ENCODE measurements around the gene AK2. TPM values are rescaled to one million over a fixed set of nuclear protein-coding genes. Genes with fewer than 3 reads are reported as not detected.

AK2 gene
- total RNA-seq, 1 experiment from 2014 or later: 263 TPM

GRCh38 chr1:32972814-32973428 lies 63.8 kb downstream of the AK2 start:
- peak; percentile 65 for DNase-seq (ENCODE audit: low read depth)

DNA sequence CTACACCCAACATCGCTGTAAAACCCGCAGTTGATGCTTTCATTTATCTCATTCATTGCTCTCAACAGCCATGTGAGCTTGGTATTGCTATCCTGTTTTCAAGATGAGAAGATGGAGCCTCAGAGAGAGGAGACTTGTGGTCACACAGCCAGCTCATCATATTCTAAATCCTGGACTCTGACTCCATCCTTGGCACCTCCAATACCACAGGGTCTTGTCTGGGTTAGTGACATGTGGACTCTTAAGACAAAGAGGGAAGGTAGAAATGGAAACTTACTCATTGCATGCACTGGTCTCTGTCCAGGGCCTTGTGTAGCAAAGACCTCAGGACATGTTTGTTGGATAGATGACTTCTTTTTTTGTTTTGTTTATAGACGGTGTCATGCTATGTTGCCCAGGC lies 65.1 kb downstream of the AK2 start:
- DNase-seq (ENCODE audit: low read depth): no peak

- DNase-seq (ENCODE audit: low read depth): no peak
Observed at GRCh38 chr1:32971156-32971555, 65.5 kb downstream of the AK2 start.

DNA sequence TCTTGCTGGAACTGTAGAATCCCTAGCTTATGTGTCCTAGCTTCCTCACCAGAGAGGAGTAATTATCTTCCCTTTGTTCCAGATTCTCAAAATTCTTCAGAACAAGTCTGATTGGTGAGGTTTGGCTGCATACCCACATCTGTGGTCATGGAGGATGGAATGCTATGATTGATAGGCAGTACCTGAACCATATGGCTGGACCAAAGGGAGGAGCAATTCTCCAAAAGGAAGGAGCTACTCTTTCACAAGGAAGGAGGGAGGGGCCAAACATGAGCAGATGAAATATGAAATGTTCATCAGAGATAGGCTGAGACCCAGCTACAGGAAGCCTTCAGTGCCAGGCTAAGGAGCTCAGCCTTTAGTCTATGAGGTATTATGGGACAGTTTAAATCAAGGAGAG lies 67.1 kb downstream of the AK2 start:
- DNase-seq (ENCODE audit: low read depth): peak; percentile 24

- DNase-seq (ENCODE audit: low read depth): peak; percentile 17
Observed at GRCh38 chr1:32967888-32968568, 68.7 kb downstream of the AK2 start.

DNA sequence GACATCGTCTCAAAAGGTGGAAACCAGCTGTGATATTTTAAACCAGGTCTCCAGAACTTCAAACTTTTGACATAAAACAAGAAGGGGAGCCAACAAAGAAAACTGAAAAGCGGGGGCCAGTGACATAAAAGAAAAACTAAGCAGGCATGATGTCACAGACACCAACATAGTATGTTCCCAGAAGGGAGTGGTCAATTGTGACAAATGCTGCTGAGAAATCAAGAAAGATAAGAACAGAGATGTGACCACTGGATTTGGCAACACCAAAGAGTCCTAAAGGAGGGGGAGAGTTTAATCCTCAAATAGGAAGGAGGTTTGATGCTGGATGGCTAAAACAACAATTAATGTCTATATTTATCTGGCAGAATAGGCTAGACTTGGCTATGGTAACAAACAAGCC lies 69.8 kb downstream of the AK2 start:
- no peak for DNase-seq (ENCODE audit: low read depth)

- DNase-seq (ENCODE audit: low read depth): no peak
Observed at GRCh38 chr1:32965251-32965747, 71.4 kb downstream of the AK2 start.

DNA sequence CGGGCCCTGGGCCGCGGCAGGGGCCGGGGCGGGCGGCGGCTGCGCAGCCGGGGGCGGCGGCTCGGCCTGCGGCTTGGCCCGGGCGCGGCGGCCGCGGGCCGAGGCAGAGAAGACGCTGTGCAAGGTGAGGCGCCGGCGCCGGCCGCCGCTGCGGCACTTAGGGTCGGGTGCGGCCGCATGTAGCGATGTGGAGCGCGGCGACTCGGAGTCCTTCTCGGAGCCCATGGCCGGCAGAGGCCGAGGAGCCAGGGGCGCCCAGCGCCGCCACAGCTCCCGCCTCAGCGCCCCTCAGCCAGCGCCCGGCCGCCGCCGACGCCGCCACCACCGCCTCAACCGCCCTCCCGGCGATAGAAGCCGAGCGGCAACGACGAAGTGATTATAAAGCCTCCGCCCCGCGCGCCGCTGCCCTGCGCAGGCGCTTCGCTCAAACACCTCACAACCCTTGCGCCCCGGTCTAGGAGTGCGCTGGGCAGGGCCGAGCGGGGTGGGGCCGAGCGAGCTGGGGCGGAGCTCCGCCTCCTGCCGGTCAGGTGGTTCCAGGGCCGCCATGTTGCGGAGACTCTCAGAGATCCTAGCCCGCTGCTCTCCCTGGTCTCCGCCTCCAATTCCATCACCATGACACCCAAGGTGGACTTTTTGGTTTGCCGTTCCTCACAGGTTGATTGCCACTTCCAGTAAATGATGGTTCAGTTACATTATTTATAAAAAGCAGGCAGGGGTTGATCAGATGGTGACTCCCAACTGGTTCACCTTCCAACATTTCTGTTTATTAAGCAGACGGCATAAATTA lies 72.0 kb downstream of the AK2 start, which contains the start of gene RNF19B:
Gene RNF19B, minus strand, starts transcription at position 349 of the 790 bp plus-strand sequence. Its CDS starts 124 bp downstream, at position 225.
- peak; percentile 92 for DNase-seq (ENCODE audit: low read depth)

GRCh38 chr1:32963746-32964460 lies 72.8 kb downstream of the AK2 start:
- DNase-seq (ENCODE audit: low read depth): peak; percentile 73

- peak; percentile 60 for DNase-seq (ENCODE audit: low read depth)
Observed at GRCh38 chr1:32962248-32962896, 74.3 kb downstream of the AK2 start.

- DNase-seq (ENCODE audit: low read depth): no peak
Observed at GRCh38 chr1:32960819-32961355, 75.8 kb downstream of the AK2 start.

- no peak for DNase-seq (ENCODE audit: low read depth)
Observed at GRCh38 chr1:32960342-32960741, 76.3 kb downstream of the AK2 start.

- DNase-seq (ENCODE audit: low read depth): no peak
Observed at GRCh38 chr1:32958827-32959226, 77.9 kb downstream of the AK2 start.

Other genes with a start within 250 kb of the AK2 start
- 100 and 109 TPM in 2 replicates for gene YARS1, start 219.5 kb downstream of the AK2 start, total RNA-seq (2014; rRNA removed; shearing (Covaris generic))
- 24.4 and 25.0 TPM in 2 replicates for gene S100PBP, start 219.2 kb downstream of the AK2 start, total RNA-seq (2014; rRNA removed; shearing (Covaris generic))
- gene FNDC5, start 166.0 kb downstream of the AK2 start, total RNA-seq (2014; rRNA removed; shearing (Covaris generic)): 0.48 and 2.0 TPM in 2 replicates
- not detected in 2 replicates for gene HPCA, start 150.4 kb downstream of the AK2 start, total RNA-seq (2014; rRNA removed; shearing (Covaris generic))
- 110 and 148 TPM in 2 replicates for gene TMEM54, start 135.5 kb downstream of the AK2 start, total RNA-seq (2014; rRNA removed; shearing (Covaris generic))
- gene RNF19B, start 72.1 kb downstream of the AK2 start, total RNA-seq (2014; rRNA removed; shearing (Covaris generic)): 9.8 and 10.3 TPM in 2 replicates
- gene AZIN2, start 44.3 kb upstream of the AK2 start, total RNA-seq (2014; rRNA removed; shearing (Covaris generic)): 9.4 TPM in 2 replicates
- 5.6 and 6.2 TPM in 2 replicates for gene TRIM62, start 145.2 kb upstream of the AK2 start, total RNA-seq (2014; rRNA removed; shearing (Covaris generic))
- gene ZNF362, start 219.6 kb upstream of the AK2 start, total RNA-seq (2014; rRNA removed; shearing (Covaris generic)): 6.6 and 8.9 TPM in 2 replicates